ENCODE measurements around the gene TDRD7. TPM values are rescaled to one million over a fixed set of nuclear protein-coding genes. Genes with fewer than 3 reads are reported as not detected.

Gene TDRD7
- polyA plus RNA-seq, 1 experiment = 5.4 TPM

- POLR2A ChIA-PET = no interaction called here
- CTCF ChIA-PET = interaction anchor here (1.0 to 1.3 kb wide), 4 partner anchors 11 to 92 kb away, joined by 3 read pairs; no protein-coding TSS in a partner anchor
- Histone ChIP-seq H3K27me3 (ENCODE audit: control insufficient read depth, insufficient read depth, low read length) (peaks cover 34% of the 10 kb centered on the region), H3K36me3 (ENCODE audit: control insufficient read depth, insufficient read depth, low read length) (no peaks in the 10 kb centered on the region), H3K4me3 (ENCODE audit: low read depth, low read length) (no peak overlapping the region)
- no peak for TF ChIP-seq CTCF (IDR thresholded peaks at IDR 0.05; ENCODE audit: insufficient read depth, low read depth, low read length)
- no peak for DNase-seq (ENCODE audit: low read depth)
Observed at GRCh38 chr9:97506787-97507186, 94.9 kb downstream of the TDRD7 start.

GRCh38 chr9:97507428-97507984 lies 95.6 kb downstream of the TDRD7 start:
- CTCF ChIA-PET = interaction anchor here (1.1 to 1.3 kb wide), 2 partner anchors 10 to 39 kb away, joined by 3 read pairs; no protein-coding TSS in a partner anchor
- Histone ChIP-seq H3K4me3 (ENCODE audit: low read depth, low read length) (no peak overlapping the region), H3K27me3 (ENCODE audit: control insufficient read depth, insufficient read depth, low read length) (peaks cover 27% of the 10 kb centered on the region), H3K36me3 (ENCODE audit: control insufficient read depth, insufficient read depth, low read length) (no peaks in the 10 kb centered on the region)
- TF ChIP-seq CTCF (IDR thresholded peaks at IDR 0.05; ENCODE audit: insufficient read depth, low read depth, low read length) = no peak
- POLR2A ChIA-PET = no interaction called here
- no peak for DNase-seq (ENCODE audit: low read depth)

- TF ChIP-seq CTCF (IDR thresholded peaks at IDR 0.05; ENCODE audit: insufficient read depth, low read depth, low read length) = no peak
- H3K27me3 ChIP-seq (ENCODE audit: control insufficient read depth, insufficient read depth, low read length) = peaks cover 16% of the 10 kb centered on the region
- CTCF ChIA-PET = interaction anchor here (1.6 kb wide), 1 partner anchor 9 kb away, joined by 3 read pairs; no protein-coding TSS in a partner anchor
- no peaks in the 10 kb centered on the region for H3K36me3 ChIP-seq (ENCODE audit: control insufficient read depth, insufficient read depth, low read length)
- H3K4me3 ChIP-seq (ENCODE audit: low read depth, low read length) = no peak overlapping the region
- POLR2A ChIA-PET = no interaction called here
- no peak for DNase-seq (ENCODE audit: low read depth)
Observed at GRCh38 chr9:97508852-97509251, 97.0 kb downstream of the TDRD7 start.

GRCh38 chr9:97510797-97511654 lies 99.1 kb downstream of the TDRD7 start:
- H3K4me3 ChIP-seq (ENCODE audit: low read depth, low read length) = no peak overlapping the region
- no peak for DNase-seq (ENCODE audit: low read depth)
- ChIA-PET CTCF (interaction anchor here (0.9 to 1.9 kb wide), 3 partner anchors 8 to 88 kb away, joined by 3 to 4 read pairs (median 4); no protein-coding TSS in a partner anchor), POLR2A (no interaction called here)
- H3K27me3 ChIP-seq (ENCODE audit: control insufficient read depth, insufficient read depth, low read length) = peaks cover 4% of the 10 kb centered on the region
- TF ChIP-seq CTCF (IDR thresholded peaks at IDR 0.05; ENCODE audit: insufficient read depth, low read depth, low read length) = no peak
- no peaks in the 10 kb centered on the region for H3K36me3 ChIP-seq (ENCODE audit: control insufficient read depth, insufficient read depth, low read length)
